ENCODE data around the gene MAP4K4.
"Not testable (repeated sequence)": the region's sequence is repeated elsewhere in the genome, so short reads cannot be mapped to it uniquely, and the experiment has no call there.

Gene MAP4K4

DNA sequence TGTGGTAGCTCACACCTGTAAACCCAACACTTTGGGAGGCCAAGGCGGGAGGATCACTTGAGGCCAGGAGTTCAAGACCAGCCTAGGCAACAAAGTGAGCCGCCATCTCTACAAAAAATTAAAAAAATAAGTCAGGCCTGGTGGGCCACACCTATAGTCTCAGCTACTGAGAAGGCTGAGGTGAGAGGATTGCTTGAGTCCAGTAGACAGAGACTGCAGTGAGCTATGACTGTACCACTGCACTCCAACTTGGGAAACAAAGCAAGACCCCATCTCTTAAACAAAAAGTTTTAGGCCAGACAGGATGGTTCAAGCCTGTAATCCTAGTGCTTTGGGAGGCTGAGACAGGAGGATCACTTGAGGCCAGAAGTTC lies 224.4 kb downstream of the MAP4K4 start:
- DNase-seq (ENCODE audit: low read depth), result no peak

DNA sequence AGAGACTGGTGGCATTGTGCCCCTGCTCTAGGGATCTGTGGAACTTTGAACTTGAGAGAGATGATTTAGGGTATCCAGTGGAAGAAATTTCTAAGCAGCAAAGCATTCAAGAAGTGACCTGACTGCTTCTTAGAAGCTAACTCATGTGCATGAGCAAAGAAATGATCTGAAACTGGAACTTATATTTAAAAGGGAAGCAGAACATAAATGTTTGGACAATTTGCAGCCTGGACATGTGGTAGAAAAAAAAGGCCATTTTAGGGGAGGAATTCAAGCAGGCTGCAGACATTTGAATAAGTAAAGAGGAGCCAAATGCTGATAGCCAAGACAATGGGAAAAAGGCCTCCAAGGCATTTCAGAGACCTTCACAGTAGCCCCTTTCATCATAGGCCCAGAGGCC lies 226.8 kb downstream of the MAP4K4 start:
- DNase-seq (ENCODE audit: low read depth), result not testable (repeated sequence)

DNA sequence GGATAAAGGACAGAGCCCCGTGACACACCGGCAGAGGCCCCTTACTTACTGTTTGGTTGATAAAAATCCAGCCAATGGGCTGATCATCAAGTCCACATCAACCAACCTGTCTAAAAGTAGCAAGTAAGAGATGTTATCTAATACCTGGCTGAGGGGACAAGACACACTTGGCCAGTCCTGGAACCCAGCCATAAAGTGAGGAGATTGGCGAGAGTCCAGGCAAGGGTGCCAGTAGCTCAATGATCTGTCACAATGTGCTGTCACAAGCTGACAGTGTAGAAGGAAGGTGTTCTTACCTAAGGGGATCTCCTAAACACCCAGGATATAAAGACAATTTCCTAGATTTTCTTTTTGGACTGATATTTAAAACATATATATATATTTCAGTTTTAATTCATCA lies 232.5 kb downstream of the MAP4K4 start:
- DNase-seq (ENCODE audit: low read depth), result no peak

DNA sequence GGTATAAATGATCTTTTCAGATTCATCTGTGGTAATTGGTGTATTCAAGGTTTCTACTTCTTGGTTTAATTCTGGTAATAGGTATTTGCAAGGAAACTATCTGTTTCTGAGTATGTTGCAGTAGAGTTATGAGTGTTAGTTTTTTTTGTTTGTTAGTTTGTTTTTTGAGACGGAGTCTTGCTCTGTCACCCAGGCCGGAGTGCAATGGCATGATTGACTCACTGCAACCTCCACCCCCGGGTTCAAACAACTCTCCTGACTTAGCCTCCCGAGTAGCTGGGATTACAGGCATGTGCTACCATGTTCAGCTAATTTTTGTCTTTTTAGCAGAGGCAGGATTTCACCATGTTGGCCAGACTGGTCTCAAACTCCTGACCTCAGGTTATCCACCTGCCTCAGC lies 233.3 kb downstream of the MAP4K4 start:
- no peak for DNase-seq (ENCODE audit: low read depth)

DNA sequence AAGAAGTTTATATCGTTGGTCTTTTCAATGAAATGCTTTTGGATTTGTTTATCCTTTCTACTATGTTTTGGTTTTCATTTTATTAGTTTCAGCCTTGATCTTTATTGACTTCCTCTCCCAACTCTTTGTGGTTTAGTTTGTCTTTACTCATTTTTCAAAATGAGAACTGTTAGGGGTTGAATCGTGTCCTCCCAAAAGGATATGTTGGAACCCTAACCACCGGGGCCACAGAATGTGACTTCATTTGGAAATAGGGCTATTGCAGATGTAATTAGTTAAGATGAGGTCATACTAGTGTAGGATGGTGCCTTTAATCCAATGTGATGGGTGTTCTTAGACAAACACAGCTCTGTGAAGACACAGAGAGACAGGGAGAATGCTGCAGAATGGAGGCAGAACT lies 233.9 kb downstream of the MAP4K4 start:
- no peak for DNase-seq (ENCODE audit: low read depth)

DNA sequence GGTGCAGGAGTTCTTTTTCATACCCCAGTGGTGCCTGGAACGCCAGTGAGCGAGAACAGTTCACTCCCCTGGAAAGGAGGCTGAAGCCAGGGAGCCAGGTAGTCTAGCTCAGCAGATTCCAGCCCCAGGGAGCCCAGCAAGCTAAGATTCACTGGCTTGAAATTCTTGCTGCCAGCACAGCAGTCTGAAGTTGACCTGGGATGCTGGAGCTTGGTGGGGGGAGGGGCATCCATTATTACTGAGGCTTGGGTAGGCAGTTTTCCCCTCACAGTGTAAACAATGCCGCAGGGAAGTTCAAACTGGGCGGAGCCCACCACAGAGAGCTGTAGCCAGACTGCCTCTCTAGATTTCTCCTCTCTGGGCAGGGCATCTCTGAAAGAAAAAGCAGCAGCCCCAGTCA lies 238.3 kb downstream of the MAP4K4 start:
- not testable (repeated sequence) for DNase-seq (ENCODE audit: low read depth)

DNA sequence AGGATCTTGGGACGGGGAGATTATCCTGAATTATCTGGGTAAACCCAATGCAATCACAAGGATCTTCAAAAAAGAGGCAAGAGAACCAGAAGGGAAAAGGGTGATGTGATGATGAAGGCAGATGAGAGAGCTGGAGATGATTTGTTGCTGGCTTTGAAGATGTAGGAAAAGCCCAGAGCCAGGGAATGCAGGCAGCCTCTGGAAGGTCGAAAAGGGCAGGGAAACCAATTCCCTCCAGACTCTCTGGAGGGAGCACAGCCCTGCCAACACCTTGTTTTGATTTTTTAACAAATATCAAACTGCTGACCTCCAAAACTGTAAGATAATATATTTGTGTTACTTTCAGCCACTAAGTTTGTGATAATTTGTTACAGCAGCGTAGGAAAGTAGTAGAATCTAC lies 245.3 kb downstream of the MAP4K4 start:
- DNase-seq (ENCODE audit: low read depth), result no peak
